GM12874 (cell line): ENCODE data around the gene DGKQ.

Experiments used
- TF ChIP-seq, protein P1 (sequence below): IDR thresholded peaks from 2 replicates; pipeline ENCODE4 v1.5.1; 2011; ENCODE audit warnings: low read depth, mild to moderate bottlenecking, control low read depth, low read length, moderate library complexity; ENCODE audit not compliant: insufficient read depth

The DGKQ gene

GRCh38 chr4:965766-966134 lies 7.6 kb downstream of the DGKQ start:
- TF ChIP-seq, protein P1, sequence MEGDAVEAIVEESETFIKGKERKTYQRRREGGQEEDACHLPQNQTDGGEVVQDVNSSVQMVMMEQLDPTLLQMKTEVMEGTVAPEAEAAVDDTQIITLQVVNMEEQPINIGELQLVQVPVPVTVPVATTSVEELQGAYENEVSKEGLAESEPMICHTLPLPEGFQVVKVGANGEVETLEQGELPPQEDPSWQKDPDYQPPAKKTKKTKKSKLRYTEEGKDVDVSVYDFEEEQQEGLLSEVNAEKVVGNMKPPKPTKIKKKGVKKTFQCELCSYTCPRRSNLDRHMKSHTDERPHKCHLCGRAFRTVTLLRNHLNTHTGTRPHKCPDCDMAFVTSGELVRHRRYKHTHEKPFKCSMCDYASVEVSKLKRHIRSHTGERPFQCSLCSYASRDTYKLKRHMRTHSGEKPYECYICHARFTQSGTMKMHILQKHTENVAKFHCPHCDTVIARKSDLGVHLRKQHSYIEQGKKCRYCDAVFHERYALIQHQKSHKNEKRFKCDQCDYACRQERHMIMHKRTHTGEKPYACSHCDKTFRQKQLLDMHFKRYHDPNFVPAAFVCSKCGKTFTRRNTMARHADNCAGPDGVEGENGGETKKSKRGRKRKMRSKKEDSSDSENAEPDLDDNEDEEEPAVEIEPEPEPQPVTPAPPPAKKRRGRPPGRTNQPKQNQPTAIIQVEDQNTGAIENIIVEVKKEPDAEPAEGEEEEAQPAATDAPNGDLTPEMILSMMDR: no peak

- TF ChIP-seq, protein P1: no peak
These were observed 8.2 kb downstream of the DGKQ start for GRCh38 chr4:965048-965765.

DNA sequence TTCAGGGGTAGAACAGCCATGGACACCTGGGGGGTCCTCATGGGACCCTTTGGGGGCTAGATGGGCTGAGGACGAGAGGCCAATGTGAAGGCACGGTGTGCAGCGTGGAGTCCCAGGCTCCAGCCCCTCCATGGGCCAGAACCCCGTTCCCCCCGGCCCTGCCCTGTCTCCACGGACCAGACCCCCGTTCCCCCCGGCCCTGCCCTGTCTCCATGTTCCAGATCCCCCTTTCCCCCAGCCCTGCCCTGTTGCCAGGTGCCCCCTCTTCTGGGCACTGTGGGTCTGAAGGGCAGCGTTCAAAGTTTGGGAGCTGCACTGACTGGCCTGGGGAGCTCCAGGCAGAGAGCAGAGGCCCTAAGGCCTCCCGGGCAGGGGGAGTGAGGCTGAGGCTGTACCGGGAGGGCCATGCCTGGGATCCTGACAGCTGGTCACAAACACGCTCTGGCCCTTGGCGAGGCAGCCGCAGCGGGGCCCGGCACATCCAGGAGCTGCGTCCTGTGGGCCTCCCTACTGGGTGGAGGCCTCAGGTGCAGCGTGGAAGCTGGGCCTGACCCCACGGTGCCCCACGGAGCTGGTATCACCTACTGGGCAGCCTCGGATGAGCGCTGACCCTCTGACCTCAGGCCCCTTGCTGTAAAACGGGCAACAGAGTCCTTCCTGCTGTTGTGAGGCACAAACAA lies 8.9 kb downstream of the DGKQ start:
- TF ChIP-seq, protein P1: no peak

GRCh38 chr4:963276-964225 lies 9.8 kb downstream of the DGKQ start:
- TF ChIP-seq, protein P1: no peak

GRCh38 chr4:962231-963208 lies 10.8 kb downstream of the DGKQ start:
- TF ChIP-seq, protein P1: no peak

DNA sequence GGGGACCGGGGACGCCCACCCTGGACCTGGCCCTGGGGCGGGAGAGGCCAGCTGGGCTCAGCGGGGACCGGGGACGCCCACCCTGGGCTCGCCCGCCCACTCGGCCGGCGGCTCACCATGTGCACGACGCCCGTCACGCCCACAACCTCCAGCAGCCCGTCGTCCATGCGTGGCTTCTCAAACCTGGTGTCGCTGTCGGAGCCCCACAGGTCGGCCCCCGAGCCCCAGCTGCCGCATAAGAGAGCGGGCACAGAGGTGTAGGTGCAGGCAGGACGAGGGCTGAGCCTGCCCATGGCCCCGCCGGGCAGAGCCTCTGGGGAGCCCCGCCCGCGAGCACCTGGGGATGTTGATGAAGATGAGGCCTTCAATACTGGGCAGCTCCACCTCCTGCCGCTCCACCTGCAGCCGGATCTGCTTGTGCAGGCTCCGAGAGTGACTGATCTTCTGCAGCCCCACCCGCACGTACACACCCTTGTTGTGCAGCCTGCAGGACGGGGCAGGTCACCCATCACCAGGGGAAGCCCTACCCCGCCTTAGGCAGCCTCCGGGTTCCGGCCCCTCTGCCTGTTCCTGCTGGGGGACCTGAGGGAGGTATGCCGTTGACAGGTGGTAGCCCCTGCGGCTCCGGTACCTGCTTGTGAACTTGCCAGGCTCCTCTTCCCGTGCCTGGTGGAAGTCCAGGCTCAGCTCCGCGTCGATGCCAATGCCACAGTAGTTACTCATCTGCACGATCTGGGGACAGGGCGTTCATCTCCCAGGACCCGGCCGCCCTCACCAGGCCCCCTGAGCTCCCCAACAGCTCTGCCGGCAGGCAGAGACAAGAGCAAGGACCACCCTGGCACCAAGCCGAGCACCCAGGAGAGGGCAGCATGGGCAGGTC lies 11.8 kb downstream of the DGKQ start:
- TF ChIP-seq, protein P1: no peak
